GM12865 (cell line): ENCODE results near the gene CDKN2A.
A peak's percentile ranks its signal among the peaks of the same experiment; 100 is the strongest.

Experiments used
- DNase-seq: peaks from one replicate; pipeline ENCODE4 v3.0.0; 2010; ENCODE audit warnings: low read depth
- H3K4me3 ChIP-seq: 2 replicates; pipeline ENCODE4 v1.5.1; 2011; ENCODE audit warnings: mild to moderate bottlenecking, low read depth, low read length, control low read depth
- TF ChIP-seq, protein P1 (sequence below): IDR thresholded peaks from 2 replicates; pipeline ENCODE4 v1.5.1; 2011; ENCODE audit warnings: low read length, control low read depth, low read depth, inconsistent platforms; ENCODE audit not compliant: insufficient read depth; ENCODE audit errors: missing control alignments

CDKN2A gene

DNA sequence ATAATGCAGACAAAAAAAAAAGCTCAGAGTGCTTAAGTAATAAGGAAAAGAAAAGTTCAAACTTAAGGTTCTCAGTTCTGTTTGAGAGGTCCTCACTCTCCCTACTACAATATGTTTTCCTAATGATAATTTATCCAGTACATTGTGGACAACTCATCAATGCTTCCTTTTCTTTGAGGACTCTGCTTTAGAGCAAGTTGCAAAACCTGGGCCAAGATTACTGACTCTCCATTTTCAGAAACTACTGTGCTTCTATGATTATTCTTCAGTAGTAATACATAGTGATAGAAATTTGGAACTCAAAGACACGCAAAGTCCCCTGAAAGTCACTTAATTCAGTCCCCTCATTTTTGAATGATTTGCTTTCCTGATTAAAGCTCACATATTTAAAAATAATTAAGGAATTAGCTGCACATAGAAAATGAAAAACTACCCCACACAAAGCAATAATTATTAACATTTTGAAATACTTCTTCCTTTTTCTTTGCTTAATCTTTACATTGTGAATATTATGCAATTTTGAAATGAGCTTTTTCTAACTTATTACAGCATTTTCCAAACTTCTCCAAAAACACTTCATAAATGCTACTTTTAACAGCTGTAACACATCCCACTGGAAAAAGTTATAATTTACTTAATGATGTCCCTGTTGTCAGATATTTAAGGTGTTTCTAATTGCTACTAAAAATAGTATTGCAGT, 11.2 kb downstream of the CDKN2A start:
- DNase-seq = no peak
- TF ChIP-seq, protein P1, sequence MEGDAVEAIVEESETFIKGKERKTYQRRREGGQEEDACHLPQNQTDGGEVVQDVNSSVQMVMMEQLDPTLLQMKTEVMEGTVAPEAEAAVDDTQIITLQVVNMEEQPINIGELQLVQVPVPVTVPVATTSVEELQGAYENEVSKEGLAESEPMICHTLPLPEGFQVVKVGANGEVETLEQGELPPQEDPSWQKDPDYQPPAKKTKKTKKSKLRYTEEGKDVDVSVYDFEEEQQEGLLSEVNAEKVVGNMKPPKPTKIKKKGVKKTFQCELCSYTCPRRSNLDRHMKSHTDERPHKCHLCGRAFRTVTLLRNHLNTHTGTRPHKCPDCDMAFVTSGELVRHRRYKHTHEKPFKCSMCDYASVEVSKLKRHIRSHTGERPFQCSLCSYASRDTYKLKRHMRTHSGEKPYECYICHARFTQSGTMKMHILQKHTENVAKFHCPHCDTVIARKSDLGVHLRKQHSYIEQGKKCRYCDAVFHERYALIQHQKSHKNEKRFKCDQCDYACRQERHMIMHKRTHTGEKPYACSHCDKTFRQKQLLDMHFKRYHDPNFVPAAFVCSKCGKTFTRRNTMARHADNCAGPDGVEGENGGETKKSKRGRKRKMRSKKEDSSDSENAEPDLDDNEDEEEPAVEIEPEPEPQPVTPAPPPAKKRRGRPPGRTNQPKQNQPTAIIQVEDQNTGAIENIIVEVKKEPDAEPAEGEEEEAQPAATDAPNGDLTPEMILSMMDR = no peak
- H3K4me3 ChIP-seq = no peak overlapping the region

DNA sequence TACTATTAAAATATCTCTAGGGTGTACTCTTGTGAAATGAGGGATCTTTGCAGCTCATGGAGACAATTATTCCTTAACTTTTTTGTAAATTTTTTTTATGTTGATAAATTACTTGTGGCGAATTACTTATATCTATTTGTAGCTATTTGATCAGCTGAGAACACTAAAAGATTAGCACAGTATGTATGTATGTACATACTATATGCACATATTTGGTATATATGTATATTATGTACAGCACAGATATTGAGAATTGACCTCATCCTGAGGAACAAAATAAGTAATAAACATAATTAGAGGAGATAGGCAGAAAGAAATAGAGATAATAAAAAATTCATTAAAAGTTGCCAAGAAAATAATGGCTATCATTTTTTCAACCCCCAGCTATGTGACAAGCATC, 11.8 kb downstream of the CDKN2A start:
- TF ChIP-seq, protein P1 = no peak
- no peak for DNase-seq
- no peak overlapping the region for H3K4me3 ChIP-seq

- no peak overlapping the region for H3K4me3 ChIP-seq
- TF ChIP-seq, protein P1 = no peak
- DNase-seq = no peak
Measured at GRCh38 chr9:21976334-21976875, 17.8 kb downstream of the CDKN2A start.

DNA sequence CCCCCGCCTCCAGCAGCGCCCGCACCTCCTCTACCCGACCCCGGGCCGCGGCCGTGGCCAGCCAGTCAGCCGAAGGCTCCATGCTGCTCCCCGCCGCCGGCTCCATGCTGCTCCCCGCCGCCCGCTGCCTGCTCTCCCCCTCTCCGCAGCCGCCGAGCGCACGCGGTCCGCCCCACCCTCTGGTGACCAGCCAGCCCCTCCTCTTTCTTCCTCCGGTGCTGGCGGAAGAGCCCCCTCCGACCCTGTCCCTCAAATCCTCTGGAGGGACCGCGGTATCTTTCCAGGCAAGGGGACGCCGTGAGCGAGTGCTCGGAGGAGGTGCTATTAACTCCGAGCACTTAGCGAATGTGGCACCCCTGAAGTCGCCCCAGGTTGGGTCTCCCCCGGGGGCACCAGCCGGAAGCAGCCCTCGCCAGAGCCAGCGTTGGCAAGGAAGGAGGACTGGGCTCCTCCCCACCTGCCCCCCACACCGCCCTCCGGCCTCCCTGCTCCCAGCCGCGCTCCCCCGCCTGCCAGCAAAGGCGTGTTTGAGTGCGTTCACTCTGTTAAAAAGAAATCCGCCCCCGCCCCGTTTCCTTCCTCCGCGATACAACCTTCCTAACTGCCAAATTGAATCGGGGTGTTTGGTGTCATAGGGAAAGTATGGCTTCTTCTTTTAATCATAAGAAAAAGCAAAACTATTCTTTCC, 19.3 kb downstream of the CDKN2A start:
- peak overlapping the region; percentile 59 for H3K4me3 ChIP-seq
- TF ChIP-seq, protein P1 = no peak
- DNase-seq = peak; percentile 49

GRCh38 chr9:21974343-21974721, 19.9 kb downstream of the CDKN2A start:
- no peak for DNase-seq
- TF ChIP-seq, protein P1 = no peak
- peak overlapping the region; percentile 59 for H3K4me3 ChIP-seq

DNA sequence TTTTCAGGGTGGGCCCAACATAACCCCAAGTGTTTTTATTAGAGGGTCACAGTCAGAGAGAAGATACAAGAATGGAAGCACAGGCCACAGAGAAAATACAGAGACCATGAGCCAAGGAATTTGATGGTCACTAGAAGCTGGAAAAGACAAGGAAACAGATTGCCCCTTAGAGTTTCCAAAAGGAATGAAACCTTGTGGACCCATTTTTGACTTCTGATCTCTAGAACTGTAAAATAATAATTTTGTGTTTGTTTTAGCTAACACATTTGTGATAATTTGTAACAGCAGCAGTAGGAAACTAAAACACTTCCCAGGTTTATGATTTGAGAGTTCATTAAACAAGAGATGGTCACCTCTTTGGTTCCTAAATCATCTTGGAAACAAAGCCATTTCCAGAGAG, 21.8 kb downstream of the CDKN2A start:
- H3K4me3 ChIP-seq = no peak overlapping the region
- no peak for DNase-seq
- TF ChIP-seq, protein P1 = no peak
